PC-9 (cell line): ENCODE results near the gene PDE4D. TPM values are rescaled to one million over a fixed set of nuclear protein-coding genes. Genes with fewer than 3 reads are reported as not detected.

Experiments
- BruUV-seq: library from RNA; stranded (reverse); fragments of 400-500 nt; replicated peaks from 2 replicates; lab custom pipeline; 2021; lab: Mats Ljungman, UMichigan
- CTCF ChIA-PET: fragments of 300-600 bp; sonication (Branson Sonifier 250); formaldehyde crosslinking; loops from one replicate; lab custom pipeline; 2022; ENCODE audit warnings: antibody characterized with exemption; lab: Charles Lee
- POLR2A ChIA-PET: fragments of 300-600 bp; sonication (Branson Sonifier 250); formaldehyde crosslinking; loops from one replicate; lab custom pipeline; 2022; ENCODE audit warnings: antibody characterized with exemption; ENCODE audit not compliant: unreplicated experiment; lab: Charles Lee
- DNase-seq, 2 experiments: peaks; one replicate each; pipeline versions ENCODE4 v3.0.0 to v3.0.0-alpha.2; 2015 to 2022; ENCODE audit warnings: mixed read lengths in 1 of 2
- H2AFZ ChIP-seq: fragments of 200-600 bp; sonication (generic); 2 replicates; pipeline ENCODE4 v1.8.1; 2017; ENCODE audit warnings: antibody characterized with exemption
- H3F3A ChIP-seq: fragments of 200-600 bp; sonication (generic); 2 replicates; pipeline ENCODE4 v1.8.1; 2017; ENCODE audit warnings: antibody characterized with exemption, mild to moderate bottlenecking, low read depth; ENCODE audit not compliant: insufficient read depth
- H3K27ac ChIP-seq: fragments of 200-600 bp; sonication (generic); 2 replicates; pipeline ENCODE4 v1.6.1; 2016; ENCODE audit warnings: mixed run types
- H3K27me3 ChIP-seq: fragments of 200-600 bp; sonication (generic); 2 replicates; pipeline ENCODE4 v1.6.1; 2016; ENCODE audit warnings: low read depth, mixed run types; ENCODE audit not compliant: insufficient read depth
- H3K36me3 ChIP-seq: fragments of 200-600 bp; sonication (generic); 2 replicates; pipeline ENCODE4 v1.6.1; 2016; ENCODE audit warnings: low read depth, mixed run types
- H3K4me1 ChIP-seq: fragments of 200-600 bp; sonication (generic); replicated peaks from 2 replicates; pipeline ENCODE4 v1.6.1; 2016; ENCODE audit warnings: mixed run types; ENCODE audit not compliant: insufficient read depth
- H3K4me2 ChIP-seq: fragments of 200-600 bp; sonication (generic); 2 replicates; pipeline ENCODE4 v1.6.1; 2017; ENCODE audit warnings: mixed run types
- H3K4me3 ChIP-seq: fragments of 200-600 bp; sonication (generic); 2 replicates; pipeline ENCODE4 v1.6.1; 2016; ENCODE audit warnings: mixed run types
- H3K79me2 ChIP-seq: fragments of 200-600 bp; sonication (generic); 2 replicates; pipeline ENCODE4 v1.6.1; 2017; ENCODE audit warnings: low read depth, mixed run types
- H3K9me2 ChIP-seq: fragments of 200-600 bp; sonication (generic); 2 replicates; pipeline ENCODE4 v1.8.1; 2017; ENCODE audit warnings: mild to moderate bottlenecking; ENCODE audit not compliant: insufficient read depth
- H3K9me3 ChIP-seq: fragments of 200-600 bp; sonication (generic); 2 replicates; pipeline ENCODE4 v1.8.1; 2016; ENCODE audit warnings: low read depth; ENCODE audit not compliant: insufficient read depth
- H4K20me1 ChIP-seq: fragments of 200-600 bp; sonication (generic); 2 replicates; pipeline ENCODE4 v1.8.1; 2017; ENCODE audit not compliant: insufficient read depth
- EZH2 ChIP-seq: fragments of 200-600 bp; sonication (generic); IDR thresholded peaks from 2 replicates; pipeline ENCODE4 v1.8.0; 2017; ENCODE audit warnings: antibody characterized with exemption, low read depth
- intact Hi-C: fragments of 100-400 bp; cut with micrococcal nuclease; formaldehyde crosslinking; loops from one replicate; pipeline ENCODE4 v1.10.0; 2022; ENCODE audit not compliant: unreplicated experiment
- total RNA-seq: library from RNA; stranded (reverse); gene quantifications from 2 replicates; pipeline ENCODE4 v1.2.3, GENCODE V29; 2021
- TF ChIP-seq, protein P1 (sequence below): fragments of 200-600 bp; sonication (generic); conservative IDR thresholded peaks from 2 replicates; pipeline ENCODE4 v1.6.1; 2017; ENCODE audit warnings: mixed run types, antibody characterized with exemption, mild to moderate bottlenecking, moderate library complexity

Gene PDE4D
- total RNA-seq, 1 experiment from 2014 or later: 9.8 TPM

DNA sequence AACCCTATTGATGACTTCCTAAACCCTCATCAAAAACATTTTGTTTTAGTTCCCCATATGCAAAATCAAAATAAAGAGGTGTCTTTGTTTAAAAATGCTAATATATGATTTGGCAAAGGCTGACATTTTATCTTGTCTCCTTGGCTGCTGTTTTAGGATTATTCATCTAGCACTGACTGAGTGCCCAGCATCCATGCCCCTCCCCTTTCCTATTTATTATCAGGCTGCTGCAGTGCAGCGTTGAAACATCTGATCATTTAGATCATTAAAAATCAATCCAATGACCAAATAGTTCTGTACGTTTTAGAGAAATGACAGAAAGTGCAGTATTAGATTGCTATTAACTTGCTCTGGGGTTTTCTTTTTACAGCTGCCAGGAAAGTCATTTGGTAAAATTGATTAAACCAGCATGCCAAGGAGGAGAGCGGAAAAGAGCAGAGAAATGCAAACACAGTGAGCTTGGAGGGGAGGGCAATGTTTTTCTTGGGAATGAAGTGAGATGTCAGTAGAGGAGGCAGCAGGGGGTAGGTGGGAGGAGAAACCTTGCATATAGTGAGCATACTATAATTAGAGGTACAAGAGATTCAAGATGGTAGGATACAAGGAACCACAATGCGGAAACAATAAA, 286.3 kb downstream of the PDE4D start:
- no peaks in the 10 kb centered on the region for H3F3A ChIP-seq
- H3K36me3 ChIP-seq: no peaks in the 10 kb centered on the region
- H3K27ac ChIP-seq: no peak overlapping the region
- TF ChIP-seq, protein P1, sequence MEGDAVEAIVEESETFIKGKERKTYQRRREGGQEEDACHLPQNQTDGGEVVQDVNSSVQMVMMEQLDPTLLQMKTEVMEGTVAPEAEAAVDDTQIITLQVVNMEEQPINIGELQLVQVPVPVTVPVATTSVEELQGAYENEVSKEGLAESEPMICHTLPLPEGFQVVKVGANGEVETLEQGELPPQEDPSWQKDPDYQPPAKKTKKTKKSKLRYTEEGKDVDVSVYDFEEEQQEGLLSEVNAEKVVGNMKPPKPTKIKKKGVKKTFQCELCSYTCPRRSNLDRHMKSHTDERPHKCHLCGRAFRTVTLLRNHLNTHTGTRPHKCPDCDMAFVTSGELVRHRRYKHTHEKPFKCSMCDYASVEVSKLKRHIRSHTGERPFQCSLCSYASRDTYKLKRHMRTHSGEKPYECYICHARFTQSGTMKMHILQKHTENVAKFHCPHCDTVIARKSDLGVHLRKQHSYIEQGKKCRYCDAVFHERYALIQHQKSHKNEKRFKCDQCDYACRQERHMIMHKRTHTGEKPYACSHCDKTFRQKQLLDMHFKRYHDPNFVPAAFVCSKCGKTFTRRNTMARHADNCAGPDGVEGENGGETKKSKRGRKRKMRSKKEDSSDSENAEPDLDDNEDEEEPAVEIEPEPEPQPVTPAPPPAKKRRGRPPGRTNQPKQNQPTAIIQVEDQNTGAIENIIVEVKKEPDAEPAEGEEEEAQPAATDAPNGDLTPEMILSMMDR: no peak
- TF ChIP-seq EZH2: no peak
- H3K4me2 ChIP-seq: no peak overlapping the region
- 0 out of 2 replicates have a peak, but pooled peaks cover 3% of the 10 kb centered on the region for H3K79me2 ChIP-seq
- no peak for DNase-seq
- no peaks in the 10 kb centered on the region for H3K4me1 ChIP-seq
- no peaks in the 10 kb centered on the region for H4K20me1 ChIP-seq
- ChIA-PET CTCF (no interaction called here), POLR2A (no interaction called here)
- intact Hi-C loops: no loop called here
- H3K27me3 ChIP-seq: no peaks in the 10 kb centered on the region
- H3K9me3 ChIP-seq: no peaks in the 10 kb centered on the region
- H3K9me2 ChIP-seq: no peaks in the 10 kb centered on the region
- H2AFZ ChIP-seq: no peak overlapping the region
- no TSS peak for BruUV-seq
- H3K4me3 ChIP-seq: no peak overlapping the region

DNA sequence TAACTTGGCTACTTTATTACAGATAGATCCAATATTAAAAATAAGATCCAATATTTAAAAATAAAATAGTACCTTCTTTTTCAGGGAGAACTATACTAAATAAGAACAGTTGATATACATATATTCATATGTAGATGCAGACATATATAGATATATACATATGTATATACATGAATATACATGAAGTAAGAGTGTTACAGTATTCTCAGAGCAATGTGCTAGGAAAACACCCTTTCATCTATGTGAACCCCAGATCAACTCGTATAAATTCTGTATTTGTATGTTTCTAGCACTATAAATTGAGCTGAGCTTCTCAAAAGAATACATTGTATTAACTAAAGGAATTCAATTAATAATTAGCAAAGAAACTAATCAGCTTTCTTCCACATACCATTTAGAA, 287.6 kb downstream of the PDE4D start:
- DNase-seq: no peak
- no peaks in the 10 kb centered on the region for H3K36me3 ChIP-seq
- ChIA-PET POLR2A (no interaction called here), CTCF (interaction anchor here (0.7 kb wide), 1 partner anchor 1547 kb away, joined by 5 read pairs; no protein-coding TSS in a partner anchor)
- no peaks in the 10 kb centered on the region for H3K9me2 ChIP-seq
- no peak overlapping the region for H2AFZ ChIP-seq
- no peaks in the 10 kb centered on the region for H3K27me3 ChIP-seq
- H3K79me2 ChIP-seq: 0 out of 2 replicates have a peak, but pooled peaks cover 3% of the 10 kb centered on the region
- H3K4me2 ChIP-seq: no peak overlapping the region
- H3K4me1 ChIP-seq: no peaks in the 10 kb centered on the region
- H4K20me1 ChIP-seq: no peaks in the 10 kb centered on the region
- H3K27ac ChIP-seq: no peak overlapping the region
- no peak for TF ChIP-seq EZH2
- TF ChIP-seq, protein P1: no peak
- H3K4me3 ChIP-seq: no peak overlapping the region
- BruUV-seq: no TSS peak
- H3K9me3 ChIP-seq: no peaks in the 10 kb centered on the region; the same call in 1 of the 2 replicates
- no peaks in the 10 kb centered on the region for H3F3A ChIP-seq
- intact Hi-C loops: no loop called here

DNA sequence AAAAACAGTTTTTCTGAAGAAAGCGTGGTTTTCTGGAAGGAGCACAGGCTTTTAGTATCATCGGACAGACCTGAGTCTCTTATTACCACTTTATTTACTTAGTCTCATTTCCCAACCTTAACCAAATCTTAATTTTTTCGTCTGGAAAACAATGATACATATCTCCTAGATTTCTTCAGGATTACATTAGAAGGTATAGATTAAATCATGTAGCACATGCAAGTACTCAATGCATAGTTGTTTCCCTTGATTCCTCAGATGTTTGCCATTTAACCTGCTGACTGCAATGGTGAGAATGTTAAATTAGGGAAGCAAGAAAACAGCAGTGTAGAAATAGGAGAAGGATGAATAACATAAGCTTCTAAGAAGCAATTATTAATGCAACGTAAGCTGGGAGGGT, 289.4 kb downstream of the PDE4D start:
- no TSS peak for BruUV-seq
- H4K20me1 ChIP-seq: no peaks in the 10 kb centered on the region
- no peaks in the 10 kb centered on the region for H3F3A ChIP-seq
- H3K27me3 ChIP-seq: no peaks in the 10 kb centered on the region
- H3K9me2 ChIP-seq: no peaks in the 10 kb centered on the region
- no peaks in the 10 kb centered on the region for H3K4me1 ChIP-seq
- H2AFZ ChIP-seq: no peak overlapping the region
- TF ChIP-seq, protein P1: no peak
- TF ChIP-seq EZH2: no peak
- DNase-seq: no peak
- H3K27ac ChIP-seq: no peak overlapping the region
- 0 out of 2 replicates have a peak, but pooled peaks cover 3% of the 10 kb centered on the region for H3K79me2 ChIP-seq
- H3K4me3 ChIP-seq: no peak overlapping the region
- H3K36me3 ChIP-seq: no peaks in the 10 kb centered on the region
- intact Hi-C loops: no loop called here
- no peak overlapping the region for H3K4me2 ChIP-seq
- POLR2A ChIA-PET: no interaction called here
- no peaks in the 10 kb centered on the region; the same call in 1 of the 2 replicates for H3K9me3 ChIP-seq
- CTCF ChIA-PET: no interaction called here
